SK-N-MC (cell line): ENCODE measurements around the gene LMF1.

Source experiments
- DNase-seq: peaks from one replicate; pipeline ENCODE4 v3.0.0-alpha.2; 2011; ENCODE audit warnings: low read depth, low spot score
- H3K27ac ChIP-seq: fragments of 200-600 bp; sonication (generic); 2 replicates; pipeline ENCODE4 v1.5.1; 2016; ENCODE audit warnings: mixed run types
- H3K36me3 ChIP-seq: fragments of 200-600 bp; sonication (generic); 2 replicates; pipeline ENCODE4 v1.6.1; 2017; ENCODE audit warnings: antibody characterized with exemption, low read length, mixed read lengths; ENCODE audit not compliant: insufficient read depth
- H3K4me3 ChIP-seq: fragments of 200-600 bp; sonication (generic); 2 replicates; pipeline ENCODE4 v1.5.1; 2016
- H3K9ac ChIP-seq: fragments of 200-600 bp; sonication (generic); 2 replicates; pipeline ENCODE4 v1.8.0; 2017; ENCODE audit warnings: mixed run types, mixed read lengths; ENCODE audit not compliant: insufficient read length
- H3K9me3 ChIP-seq: fragments of 200-600 bp; sonication (generic); 2 replicates; pipeline ENCODE4 v1.6.1; 2017; ENCODE audit warnings: low read depth, mild to moderate bottlenecking, antibody characterized with exemption, low read length, moderate library complexity, mixed read lengths
- EZH2 ChIP-seq: fragments of 200-600 bp; sonication (generic); IDR thresholded peaks from one replicate; pipeline ENCODE4 v1.6.1; 2017; ENCODE audit warnings: antibody characterized with exemption
- FOXP2 ChIP-seq: optimal IDR thresholded peaks from 2 replicates; pipeline ENCODE3; 2011; ENCODE audit warnings: mild to moderate bottlenecking, moderate library complexity; ENCODE audit not compliant: insufficient read depth; ENCODE audit errors: extremely low read length, control extremely low read depth
- POLR2AphosphoS5 ChIP-seq: IDR thresholded peaks from 2 replicates; pipeline ENCODE4 v1.6.1; 2012; ENCODE audit warnings: mild to moderate bottlenecking, low read depth, low read length, borderline replicate concordance

LMF1 gene

GRCh38 chr16:934178-934577 is 36.6 kb downstream of the LMF1 start:
- TF ChIP-seq FOXP2 = no peak
- no peak for TF ChIP-seq POLR2AphosphoS5
- TF ChIP-seq EZH2 = no peak
- no peak for DNase-seq
- Histone ChIP-seq H3K4me3 (no peak overlapping the region), H3K9me3 (no peaks in the 10 kb centered on the region), H3K36me3 (no peaks in the 10 kb centered on the region; the same call in 1 of the 2 replicates), H3K27ac (no peak overlapping the region), H3K9ac (no peak overlapping the region)

DNA sequence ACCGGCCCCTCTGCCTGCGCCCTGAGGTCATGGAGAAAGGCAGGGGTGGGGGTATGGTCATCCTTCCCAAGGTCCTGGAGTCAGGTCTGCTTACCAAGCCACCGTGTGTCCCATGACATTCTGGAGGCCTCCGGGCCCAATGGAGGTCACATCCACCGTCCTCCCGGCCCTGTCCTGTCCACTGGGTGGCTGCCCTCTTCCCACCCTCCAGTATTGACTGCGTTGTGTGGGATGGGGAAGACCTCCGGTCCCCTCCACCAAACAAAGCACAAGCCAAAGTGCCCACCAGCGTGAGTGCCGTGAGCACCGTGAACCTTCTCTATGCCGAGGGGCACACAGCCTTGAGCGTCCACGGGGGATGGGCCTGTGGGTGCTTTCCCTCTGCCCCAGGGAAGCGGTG is 37.2 kb downstream of the LMF1 start:
- DNase-seq = no peak
- no peak for TF ChIP-seq EZH2
- no peaks in the 10 kb centered on the region; the same call in 1 of the 2 replicates for H3K36me3 ChIP-seq
- no peak overlapping the region for H3K4me3 ChIP-seq
- no peaks in the 10 kb centered on the region for H3K9me3 ChIP-seq
- H3K27ac ChIP-seq = no peak overlapping the region
- H3K9ac ChIP-seq = no peak overlapping the region

GRCh38 chr16:932831-933330 is 37.9 kb downstream of the LMF1 start:
- no peak for DNase-seq
- Histone ChIP-seq H3K27ac (no peak overlapping the region), H3K36me3 (no peaks in the 10 kb centered on the region; the same call in 1 of the 2 replicates), H3K9me3 (no peaks in the 10 kb centered on the region), H3K4me3 (no peak overlapping the region), H3K9ac (no peak overlapping the region)
- TF ChIP-seq POLR2AphosphoS5 = no peak
- no peak for TF ChIP-seq EZH2
- TF ChIP-seq FOXP2 = no peak

- DNase-seq = no peak
- TF ChIP-seq FOXP2 (no peak), EZH2 (no peak), POLR2AphosphoS5 (no peak)
- Histone ChIP-seq H3K27ac (no peak overlapping the region), H3K9ac (no peak overlapping the region), H3K36me3 (no peaks in the 10 kb centered on the region; the same call in 1 of the 2 replicates), H3K9me3 (no peaks in the 10 kb centered on the region), H3K4me3 (no peak overlapping the region)
Measured at GRCh38 chr16:931626-932500, 38.9 kb downstream of the LMF1 start.

DNA sequence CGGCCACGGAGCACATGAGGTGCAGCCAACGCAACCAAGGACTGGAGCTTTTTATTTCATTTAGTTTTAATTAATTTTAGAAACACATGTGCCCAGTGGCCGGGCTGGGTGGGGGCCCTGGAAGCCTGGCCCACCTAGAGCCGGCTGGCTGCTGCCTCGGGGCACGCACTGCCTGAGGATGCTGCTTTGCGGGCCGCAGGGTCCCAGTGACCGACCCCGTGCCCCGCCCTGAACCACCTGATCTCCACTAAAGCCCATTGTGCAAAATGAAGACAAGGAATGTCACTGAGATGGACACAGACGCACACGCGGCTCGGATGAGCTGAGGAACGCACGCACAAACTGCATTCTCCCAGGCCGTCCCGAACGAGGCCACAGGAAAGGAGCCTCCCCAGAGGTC is 39.6 kb downstream of the LMF1 start:
- no peak overlapping the region for H3K9ac ChIP-seq
- DNase-seq = no peak
- TF ChIP-seq POLR2AphosphoS5 (no peak), FOXP2 (no peak), EZH2 (no peak)
- no peaks in the 10 kb centered on the region for H3K9me3 ChIP-seq
- H3K36me3 ChIP-seq = peaks cover 2% of the 10 kb centered on the region; the same call in 1 of the 2 replicates
- no peak overlapping the region for H3K4me3 ChIP-seq
- H3K27ac ChIP-seq = no peak overlapping the region

- H3K9ac ChIP-seq = no peak overlapping the region
- H3K9me3 ChIP-seq = no peaks in the 10 kb centered on the region
- no peak for TF ChIP-seq POLR2AphosphoS5
- no peak overlapping the region for H3K4me3 ChIP-seq
- no peak overlapping the region for H3K27ac ChIP-seq
- peaks cover 6% of the 10 kb centered on the region; the same call in 1 of the 2 replicates for H3K36me3 ChIP-seq
- no peak for DNase-seq
Measured at GRCh38 chr16:930511-930910, 40.3 kb downstream of the LMF1 start.

- Histone ChIP-seq H3K4me3 (no peak overlapping the region), H3K9me3 (no peaks in the 10 kb centered on the region), H3K9ac (no peak overlapping the region), H3K36me3 (peaks cover 6% of the 10 kb centered on the region; the same call in 1 of the 2 replicates), H3K27ac (no peak overlapping the region)
- no peak for DNase-seq
- TF ChIP-seq POLR2AphosphoS5 = no peak
- no peak for TF ChIP-seq FOXP2
- TF ChIP-seq EZH2 = no peak
Measured at GRCh38 chr16:930076-930475, 40.7 kb downstream of the LMF1 start.

- no peaks in the 10 kb centered on the region for H3K9me3 ChIP-seq
- no peak for DNase-seq
- peaks cover 6% of the 10 kb centered on the region; the same call in 1 of the 2 replicates for H3K36me3 ChIP-seq
- H3K4me3 ChIP-seq = no peak overlapping the region
- TF ChIP-seq EZH2 (no peak), POLR2AphosphoS5 (no peak), FOXP2 (no peak)
- H3K9ac ChIP-seq = no peak overlapping the region
- no peak overlapping the region for H3K27ac ChIP-seq
Measured at GRCh38 chr16:929227-930073, 41.3 kb downstream of the LMF1 start.
